ENCODE data around the gene ARGLU1.

Gene ARGLU1

DNA sequence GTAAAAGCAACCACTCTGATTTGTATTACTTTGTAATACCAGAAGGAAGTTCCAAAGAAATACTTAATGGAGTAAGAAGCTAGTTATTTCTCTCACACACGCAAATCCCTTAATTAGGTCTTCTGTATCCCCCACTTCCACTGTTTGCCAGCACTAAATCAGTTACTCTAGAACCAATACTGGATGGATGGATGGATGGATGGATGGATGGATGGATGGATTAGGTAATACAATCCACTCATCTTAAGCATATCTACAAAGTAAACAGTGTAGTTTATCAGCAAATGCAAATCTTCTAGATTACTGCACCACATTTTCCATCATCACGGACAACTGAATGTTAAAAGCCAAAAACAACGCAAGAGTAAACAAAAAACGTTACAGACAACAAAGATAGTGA lies 27.3 kb downstream of the ARGLU1 start:
- DNase-seq, result no peak

DNA sequence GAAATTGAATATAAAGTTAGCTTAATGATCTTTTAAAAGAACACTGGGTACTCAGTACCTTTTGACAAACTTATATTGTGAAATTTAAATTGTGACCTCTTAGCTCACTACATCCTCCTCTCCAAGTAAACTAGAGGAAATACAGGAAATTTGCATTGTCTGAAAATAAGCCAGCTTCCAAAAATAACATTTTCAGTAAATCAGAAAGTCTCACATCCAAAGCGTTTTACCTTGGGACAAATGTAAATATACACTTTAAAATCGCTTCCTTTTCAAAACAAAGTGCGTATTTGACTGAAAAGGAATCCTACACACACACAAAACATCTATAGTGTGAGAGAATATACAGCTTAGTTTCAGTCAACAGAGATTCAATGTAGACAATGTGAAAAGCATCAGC lies 30.4 kb downstream of the ARGLU1 start:
- no peak for DNase-seq

DNA sequence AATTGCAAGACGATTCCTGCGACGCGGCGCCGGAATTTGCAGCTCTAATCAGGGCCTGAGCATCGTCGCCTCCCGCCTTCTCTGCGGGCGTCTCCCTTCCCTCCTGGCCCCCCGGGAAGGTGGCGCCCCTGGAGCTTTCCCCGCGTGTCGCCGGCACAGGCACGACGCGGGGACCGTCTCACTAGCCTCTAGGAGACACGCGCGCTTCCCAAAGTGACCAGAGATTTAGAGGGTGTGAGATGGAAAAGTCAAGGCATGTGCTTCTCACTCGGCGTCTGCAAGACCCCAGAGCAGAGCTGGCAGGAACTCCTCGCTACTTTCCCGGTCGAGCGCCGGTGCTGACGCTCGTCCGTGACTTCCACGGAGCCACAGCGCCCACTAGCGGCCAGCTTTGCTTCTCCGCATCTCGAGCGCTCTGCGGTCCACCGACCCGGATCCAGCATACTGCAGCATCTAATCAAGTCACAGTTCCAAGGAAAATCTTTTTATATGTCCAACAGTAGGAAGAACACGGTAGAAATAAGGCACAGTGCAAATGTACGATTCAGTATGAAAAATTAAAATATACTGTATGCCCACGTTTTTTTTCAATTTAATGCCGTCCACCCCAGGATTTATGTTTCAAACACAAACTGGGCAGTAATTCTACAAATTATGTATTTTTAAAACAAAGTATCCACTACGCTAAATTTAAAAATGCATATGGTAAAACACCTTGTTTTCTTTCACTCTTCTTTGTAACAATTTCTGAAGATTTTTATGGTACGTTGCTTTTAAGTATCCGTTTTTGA lies 31.5 kb downstream of the ARGLU1 start:
- DNase-seq, result peak; percentile 39

DNA sequence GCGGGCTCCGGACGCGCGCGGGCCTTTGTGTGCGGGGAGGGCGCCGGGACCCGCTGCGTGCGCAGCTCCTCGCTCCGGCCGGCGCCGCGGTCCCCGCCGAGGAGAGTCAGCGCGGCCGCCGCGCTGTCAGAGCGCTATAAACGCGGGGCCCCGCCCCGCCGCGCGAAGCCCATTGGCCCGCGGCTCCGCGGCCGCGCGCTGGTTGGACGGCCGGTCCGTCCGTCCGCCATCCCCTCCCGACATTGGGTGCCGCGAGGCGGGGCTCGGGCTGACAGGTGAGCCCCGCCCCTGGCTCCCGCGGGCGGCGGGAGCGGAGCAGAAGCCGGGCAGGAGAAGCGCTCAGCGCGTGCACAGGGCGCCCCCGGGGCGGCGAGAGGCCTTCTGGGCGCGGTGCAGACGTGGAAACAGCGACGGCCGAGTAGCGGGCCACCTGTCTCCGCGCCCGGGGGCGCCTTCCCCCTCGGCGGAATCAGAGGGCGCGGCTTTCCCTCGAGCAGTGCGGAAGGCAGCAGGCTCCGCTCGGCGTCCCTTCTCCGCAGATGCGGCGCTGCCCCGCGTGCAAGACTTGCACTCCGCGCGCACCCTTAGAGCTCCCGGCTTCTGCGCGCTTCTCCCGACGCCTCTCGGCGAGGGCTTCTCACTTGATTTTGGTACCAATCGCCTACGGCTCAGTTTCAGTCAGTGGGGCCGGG lies 32.2 kb downstream of the ARGLU1 start, which contains the start of gene EFNB2:
Gene EFNB2 (minus strand): TSS at position 111 of the 692 bp plus-strand sequence. CDS start 698 bp downstream, outside the sequence.
- DNase-seq, result peak; percentile 60

DNA sequence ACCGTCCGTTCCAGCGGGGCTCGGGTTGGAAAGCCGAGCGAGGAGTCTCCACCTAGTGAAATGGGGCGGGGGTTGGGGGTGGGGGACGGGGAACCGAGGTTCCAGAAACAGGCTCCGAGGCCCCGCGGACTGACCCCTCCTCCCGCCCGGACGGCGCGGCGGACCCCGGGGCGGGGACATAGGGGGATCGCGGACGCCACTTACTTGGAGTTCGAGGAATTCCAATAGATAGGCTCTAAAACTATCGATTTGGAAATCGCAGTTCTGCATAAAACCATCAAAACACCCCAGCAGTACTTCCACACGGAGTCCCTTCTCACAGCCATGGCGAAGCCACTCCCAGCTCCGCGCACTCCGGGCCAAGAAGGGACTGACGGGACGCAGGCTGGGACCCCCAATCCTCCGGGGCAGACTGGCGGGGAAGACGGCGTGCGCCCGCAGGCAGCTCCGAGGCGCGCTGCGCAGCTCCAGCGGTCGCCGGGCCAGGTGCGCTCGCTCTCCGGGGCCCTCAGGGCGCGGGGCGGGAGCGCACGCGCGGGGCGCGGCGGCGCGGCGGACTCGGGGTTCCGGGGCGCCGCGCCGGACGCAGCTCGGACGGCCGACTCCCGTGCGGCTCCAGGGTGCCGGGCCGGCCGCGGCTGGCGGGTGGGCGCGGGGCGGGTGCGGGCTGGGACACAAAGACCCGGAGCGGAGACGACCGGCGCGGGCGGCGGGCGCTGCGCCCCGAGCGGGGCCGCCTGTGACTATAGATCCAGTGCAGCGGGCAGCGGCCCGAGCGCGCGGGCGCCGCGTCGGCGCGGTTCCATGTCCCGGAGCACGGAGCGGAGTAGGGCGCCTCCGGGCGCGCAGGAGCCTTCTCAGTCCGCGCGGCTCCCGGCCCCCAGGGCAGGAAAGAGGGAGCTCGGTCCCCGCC lies 33.0 kb downstream of the ARGLU1 start:
- DNase-seq, result no peak

DNA sequence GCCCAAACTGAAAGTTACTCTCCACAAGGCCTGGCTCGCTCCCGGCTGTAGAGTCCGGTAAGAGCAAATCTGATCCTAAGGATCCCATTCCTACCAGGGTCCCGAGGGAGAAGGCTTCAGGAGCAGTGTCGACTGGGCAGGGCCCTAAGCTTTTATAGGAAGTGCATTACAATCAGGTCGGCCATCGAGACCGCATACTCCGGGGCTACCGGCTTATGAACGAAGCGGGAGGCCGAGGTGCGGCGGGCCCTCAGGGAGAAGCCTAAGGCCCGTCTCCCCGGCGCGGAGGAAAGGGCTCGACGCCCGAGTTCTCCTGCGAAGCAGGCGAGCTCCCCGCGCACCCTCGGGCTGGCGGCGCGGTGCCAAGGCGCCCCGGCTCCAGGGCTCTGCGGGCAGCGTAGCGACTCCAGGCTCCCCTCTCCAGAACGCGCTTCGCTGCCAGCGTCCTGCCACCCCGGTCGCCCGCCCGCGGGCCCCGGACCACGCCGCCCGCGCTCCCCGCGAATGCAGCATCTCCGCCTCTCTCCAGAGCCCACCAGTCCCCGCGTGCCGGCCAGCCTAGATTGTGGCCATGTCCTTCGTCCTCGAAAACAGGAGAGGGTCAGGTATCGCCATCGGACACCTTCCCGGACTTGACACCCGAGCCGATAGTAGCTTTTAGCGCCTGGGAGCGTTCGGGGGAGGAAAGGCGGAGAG lies 33.8 kb downstream of the ARGLU1 start:
- DNase-seq, result no peak

DNA sequence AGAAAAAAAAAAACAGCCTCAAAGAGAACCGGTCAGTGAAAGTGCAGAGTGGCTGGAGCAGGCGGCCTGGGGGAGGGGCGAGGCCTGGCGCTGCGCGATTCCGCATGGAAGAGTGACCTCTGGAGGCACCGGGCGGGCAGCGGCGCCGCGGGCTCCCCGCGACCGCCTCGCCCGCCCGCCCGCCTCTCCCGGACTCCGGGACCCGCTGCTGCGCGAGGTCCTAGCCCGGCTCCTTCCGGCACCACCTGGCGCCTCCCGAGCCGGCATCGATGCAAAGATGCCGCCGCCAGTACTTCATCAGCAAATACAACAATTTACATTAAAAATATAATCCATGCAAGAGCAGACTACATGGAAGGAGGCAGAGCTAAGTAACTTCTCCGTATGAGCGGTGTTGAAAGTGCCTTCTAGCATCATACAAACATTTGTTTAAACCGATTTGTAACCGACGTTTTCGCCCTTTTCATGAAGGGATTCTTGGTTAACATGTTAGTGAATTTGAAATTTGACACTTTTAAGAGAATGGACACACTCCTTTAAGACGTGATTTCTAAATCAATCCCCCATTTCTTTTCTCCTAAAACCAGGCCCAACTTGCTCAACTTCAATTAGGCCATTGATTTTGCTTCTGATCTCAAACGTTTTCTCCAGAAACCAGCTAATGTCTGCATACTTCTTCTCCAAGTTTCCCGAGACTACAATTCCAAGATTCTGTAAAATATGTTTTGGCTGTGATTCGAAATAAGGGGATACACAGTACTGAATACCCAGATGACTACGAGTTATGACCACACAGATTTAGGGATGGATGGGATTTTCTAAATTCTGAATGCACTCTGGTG lies 34.6 kb downstream of the ARGLU1 start:
- peak; percentile 29 for DNase-seq

DNA sequence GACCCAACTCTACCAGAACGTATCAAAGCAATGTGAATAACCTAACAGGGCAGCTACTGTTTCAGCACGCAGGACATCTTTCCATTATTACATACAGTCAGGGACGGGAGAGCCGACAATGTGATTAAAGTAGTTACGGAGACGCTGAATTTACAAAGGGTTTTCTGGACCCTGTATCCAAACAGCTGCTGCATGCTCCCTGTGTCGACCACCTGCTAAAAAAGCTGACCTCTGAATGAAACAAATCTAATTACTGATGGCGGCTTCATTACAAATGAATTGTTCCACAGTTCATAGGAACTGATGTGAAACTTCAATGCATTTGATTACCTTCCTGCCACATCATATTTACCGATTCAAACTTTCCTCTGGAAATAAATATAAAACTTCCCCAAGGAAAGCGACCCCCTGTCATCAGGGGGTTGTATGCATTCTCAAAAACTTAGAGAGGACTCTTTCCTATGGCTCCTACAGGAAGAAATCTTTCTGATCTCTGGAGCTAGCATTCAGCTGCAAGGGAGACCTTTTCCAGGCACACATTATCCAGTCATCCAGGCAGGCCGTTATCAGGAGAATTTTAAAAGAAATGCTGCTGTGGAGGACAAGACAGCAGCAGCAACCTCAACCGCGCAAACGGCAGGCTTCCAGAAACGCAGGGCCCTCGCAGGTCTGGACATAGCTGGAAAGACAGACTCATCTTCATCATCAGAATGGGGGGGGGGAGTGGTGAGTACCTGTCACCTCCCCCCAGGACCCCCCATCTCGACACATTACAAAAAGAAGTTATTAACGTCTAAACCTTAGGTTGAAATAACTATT lies 35.6 kb downstream of the ARGLU1 start:
- DNase-seq, result no peak

DNA sequence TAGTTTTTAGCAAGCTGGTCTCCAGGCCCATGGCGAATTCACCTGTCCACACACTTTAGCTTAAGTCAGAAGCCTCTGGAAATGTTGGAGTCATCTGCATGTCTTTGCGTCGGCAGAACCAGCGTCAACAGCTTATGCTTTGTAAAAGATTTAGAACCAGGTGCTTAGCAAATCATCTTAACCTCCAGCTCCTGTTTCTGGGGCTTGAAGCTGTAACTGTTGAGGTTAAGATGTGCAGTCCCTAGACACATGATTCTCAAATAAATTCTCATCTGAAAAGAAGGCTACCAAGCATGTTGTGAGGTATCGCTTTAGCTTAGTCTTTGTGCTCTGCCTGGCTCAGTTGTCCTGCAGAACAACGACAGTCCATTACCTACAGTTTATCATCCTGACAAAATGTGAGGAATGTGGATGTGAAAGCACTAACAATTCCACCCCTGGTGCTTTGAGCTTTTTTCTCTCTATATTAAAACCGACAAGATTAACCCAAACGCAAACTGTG lies 36.9 kb downstream of the ARGLU1 start:
- DNase-seq, result no peak

DNA sequence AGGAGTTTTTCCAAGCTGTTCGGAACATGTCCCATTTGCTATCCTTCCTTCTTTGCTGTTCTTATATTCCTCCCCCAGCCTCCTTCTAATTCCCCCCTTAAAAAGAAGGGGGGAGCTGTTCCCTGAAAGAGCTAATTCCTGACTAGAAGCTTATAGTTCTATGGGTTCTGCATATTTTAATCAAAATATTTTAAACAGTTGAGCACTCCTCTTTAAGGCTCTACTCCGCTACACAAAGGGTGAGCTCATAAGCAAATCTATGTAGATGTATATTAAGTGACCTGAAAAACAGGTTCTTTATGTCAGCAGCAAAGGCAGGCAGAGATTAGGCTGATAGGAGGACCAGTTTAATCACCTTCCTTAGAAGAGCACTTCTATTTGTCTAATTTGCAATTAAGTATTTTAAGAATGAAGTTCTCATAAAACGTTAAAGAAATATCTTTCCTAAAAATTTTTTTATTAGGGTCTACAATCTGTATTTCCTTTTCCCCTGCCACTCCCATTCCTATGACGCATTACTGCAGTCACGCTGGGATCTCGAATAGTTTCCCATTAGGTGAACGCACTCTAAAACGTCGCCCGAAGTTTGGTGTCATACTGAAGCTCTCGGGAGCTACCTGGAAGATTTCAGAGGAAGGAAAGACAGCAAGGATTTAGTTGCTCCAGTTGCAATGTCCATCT lies 37.6 kb downstream of the ARGLU1 start:
- DNase-seq, result no peak

DNA sequence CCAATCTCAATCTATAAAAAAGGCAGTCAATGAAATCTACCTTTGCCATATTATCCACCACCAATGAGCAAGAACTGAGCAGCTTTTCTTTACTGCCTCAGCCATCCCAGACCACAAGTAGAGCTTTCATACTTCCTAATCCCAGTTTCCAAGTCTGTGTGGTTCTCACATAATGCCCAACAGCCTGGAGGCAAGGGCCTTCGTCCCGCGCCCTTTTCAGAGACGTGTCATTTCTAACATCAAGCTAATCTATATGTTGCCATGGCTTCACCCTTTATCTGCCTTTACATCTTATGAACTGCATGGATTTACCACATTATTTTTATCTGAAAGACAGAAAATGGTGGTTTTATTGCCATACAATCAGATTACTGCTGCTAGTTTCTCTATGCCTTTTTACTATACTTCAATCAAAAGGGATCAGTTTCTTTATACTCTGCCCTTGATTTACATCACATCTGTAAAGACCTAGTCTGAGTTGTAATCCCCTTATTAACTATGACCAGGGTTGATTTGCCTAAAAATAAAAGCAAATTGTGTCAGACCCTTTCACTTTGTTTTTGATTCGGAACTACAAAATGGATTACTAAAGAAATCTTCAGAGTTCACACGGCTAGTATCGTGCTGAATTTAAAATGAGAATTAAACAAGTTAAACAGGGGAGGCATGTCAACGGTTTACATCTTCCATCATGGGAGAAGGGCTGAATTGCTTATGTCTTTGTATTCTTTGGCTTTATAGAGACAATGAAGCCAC lies 38.3 kb downstream of the ARGLU1 start:
- DNase-seq, result no peak

DNA sequence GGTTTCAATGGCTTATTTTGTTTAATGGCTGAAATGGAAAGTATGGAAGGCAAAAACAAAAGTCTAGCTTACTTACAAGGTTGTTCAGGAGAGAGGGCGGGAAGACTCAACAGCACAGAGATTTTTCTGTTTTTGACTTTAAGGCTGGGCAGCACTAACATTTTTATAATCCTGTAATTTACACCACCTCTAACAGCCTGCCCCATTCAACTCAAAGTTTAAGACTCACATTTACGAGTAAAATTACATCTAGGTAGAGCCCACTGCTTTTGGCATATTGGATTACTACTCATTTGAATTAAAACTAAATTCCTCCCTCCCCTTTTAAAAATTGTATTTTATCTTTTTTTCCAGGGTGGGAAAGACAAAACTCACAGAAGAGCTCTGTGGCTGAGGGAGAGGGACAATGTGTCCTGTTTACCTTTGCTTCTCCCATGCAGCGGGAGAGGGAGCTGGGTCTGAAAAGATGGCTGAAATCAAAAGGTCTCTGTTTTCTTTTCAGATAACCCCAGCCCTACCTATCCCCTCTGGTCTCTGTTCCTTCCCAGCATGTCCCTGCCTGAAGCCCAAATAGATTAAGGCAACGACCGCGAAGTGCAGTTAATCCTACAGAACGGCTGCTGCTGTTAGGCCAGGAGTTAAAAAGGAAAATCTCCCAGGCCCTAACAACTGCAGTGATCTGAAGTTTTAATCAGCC lies 39.1 kb downstream of the ARGLU1 start:
- DNase-seq, result no peak

DNA sequence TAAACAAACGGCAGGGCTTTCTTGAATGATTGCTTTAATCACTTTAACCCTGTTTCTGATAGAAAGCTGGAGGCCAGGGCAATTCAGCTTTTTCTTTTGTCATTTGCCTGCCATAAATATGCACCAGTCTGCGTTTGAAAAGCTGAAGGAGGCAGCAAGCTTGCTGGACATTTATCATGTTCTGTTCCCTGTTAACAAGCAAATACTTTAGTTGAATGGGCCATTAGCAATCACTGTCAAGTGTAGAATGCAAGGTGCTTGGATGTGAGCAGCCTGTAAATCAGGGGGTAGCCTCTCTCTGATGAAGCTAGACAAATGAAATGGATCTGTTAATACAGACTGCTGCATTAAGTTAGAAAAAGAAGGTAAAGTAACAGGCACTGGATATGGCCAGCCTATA lies 40.1 kb downstream of the ARGLU1 start:
- no peak for DNase-seq

DNA sequence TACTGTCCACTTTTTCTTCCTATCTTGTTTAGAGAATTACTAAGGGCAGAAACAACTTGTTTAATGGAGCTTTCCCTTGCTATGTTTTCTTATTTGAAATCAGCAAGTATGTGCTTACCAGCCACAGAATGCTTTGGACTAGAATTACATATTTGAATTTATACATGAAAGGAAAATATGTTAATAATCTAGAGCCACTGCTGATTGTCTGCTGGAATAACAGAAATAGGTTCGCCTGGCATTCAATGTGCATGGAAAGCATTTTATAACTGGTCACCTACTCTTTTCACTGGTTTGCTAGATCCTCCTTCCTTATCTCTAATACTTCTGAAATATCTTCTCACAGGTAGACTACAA lies 40.5 kb downstream of the ARGLU1 start:
- DNase-seq, result no peak

DNA sequence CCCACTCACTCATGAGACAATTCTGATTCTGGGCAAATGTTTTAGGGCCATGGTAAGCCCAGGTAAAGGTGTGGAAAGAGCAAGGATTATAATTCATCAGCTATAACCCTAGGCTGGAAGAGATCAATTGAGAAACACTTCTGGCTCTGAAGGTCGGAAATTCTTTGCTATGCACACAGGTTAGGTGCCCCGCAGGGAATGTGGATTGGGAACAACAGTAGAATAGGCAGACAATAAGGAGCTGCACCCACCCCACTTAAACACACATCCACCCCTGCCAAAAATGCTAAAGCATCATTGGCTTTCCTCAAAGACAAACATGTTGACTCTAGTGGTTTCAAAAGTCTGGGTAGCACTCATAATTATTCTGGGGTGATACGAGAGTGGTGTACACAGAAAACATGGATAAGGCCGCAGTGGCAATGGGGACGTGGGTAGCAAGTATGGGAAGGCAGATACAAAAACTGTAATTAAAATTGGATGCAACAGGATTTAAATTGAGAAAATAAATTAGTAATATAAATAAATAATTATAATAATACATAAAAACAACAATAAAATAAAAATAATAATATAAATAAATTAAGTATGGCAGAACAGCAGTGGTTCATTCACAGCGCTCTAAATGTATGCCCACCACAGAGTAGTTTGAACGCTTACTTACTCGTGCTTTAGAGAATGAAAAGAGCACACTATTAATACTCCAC lies 41.0 kb downstream of the ARGLU1 start:
- no peak for DNase-seq

DNA sequence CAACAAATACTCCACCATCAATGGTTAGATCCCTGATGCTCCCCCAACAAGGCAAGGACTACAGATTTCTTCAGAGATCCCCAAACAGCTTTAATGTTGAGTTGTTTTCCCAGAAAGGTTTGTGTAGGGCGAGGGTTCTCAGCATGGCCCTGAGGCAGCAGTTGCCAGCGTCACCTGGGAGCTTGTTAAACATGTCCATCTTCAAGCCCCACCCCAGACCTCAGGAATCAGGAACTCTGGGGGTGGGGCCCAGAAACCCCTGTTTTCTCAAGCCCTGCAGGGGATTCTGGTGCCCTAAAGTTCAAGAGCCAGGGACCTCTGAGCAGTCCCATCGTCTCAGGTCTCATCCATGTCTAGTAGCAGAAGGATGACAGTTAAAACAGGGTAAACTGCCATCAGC lies 42.1 kb downstream of the ARGLU1 start:
- no peak for DNase-seq

DNA sequence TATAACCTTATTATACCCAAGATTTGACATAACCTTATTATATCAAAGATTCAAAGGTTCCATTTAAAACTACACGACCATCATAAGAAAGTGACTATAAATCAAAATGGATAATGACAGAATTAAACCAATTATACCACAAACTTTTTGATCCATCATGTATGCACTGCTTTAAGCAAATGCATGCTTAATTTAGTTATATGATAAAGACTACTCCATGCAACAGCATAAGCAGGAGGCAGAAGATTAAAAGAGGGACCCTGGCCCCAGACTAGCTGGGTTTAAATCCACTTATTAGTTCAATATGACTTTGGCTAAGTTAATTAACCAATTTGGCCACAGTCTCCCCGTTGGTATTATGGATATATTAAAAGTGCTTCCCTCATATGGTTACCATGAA lies 43.8 kb downstream of the ARGLU1 start:
- no peak for DNase-seq

DNA sequence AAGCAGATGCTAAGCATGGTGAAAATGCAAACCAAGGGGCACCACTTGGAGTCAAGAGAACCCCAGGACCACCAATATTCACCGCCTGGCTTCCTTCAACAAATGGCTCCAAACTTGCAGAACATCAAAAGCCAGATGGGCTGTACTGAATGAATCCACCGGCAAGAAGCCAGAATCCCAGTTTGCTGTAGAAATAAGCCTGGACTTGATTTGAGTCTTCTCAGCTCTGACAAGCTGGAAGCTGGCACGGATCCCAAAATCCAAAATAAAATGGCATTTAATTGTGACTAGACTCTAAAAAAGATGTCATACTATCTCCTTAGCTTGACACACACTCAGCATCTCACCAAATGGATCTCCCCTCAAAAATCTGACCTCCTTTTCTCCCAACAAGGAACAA lies 44.4 kb downstream of the ARGLU1 start:
- DNase-seq, result no peak

All from GOT3 (cell line).